ENCODE data around the gene KIR2DL4. TPM values are rescaled to one million over a fixed set of nuclear protein-coding genes. Genes with fewer than 3 reads are reported as not detected.
"Not testable (repeated sequence)": the region's sequence is repeated elsewhere in the genome, so short reads cannot be mapped to it uniquely, and the experiment has no call there.

KIR2DL4 gene
- total RNA-seq, 1 donor from 2014 or later = 0.39 TPM

- DNase-seq (ENCODE audit: low spot score) = no peak
Measured at GRCh38 chr19:54804571-54804970, 1.2 kb downstream of the KIR2DL4 start.

- no peak for DNase-seq (ENCODE audit: low spot score)
Measured at GRCh38 chr19:54805665-54806515, 2.5 kb downstream of the KIR2DL4 start.

GRCh38 chr19:54806516-54806838 lies 3.1 kb downstream of the KIR2DL4 start:
- DNase-seq (ENCODE audit: low spot score) = no peak

GRCh38 chr19:54814571-54814970 lies 11.2 kb downstream of the KIR2DL4 start:
- DNase-seq (ENCODE audit: low spot score) = not testable (repeated sequence)

- not testable (repeated sequence) for DNase-seq (ENCODE audit: low spot score)
Measured at GRCh38 chr19:54816251-54816650, 12.8 kb downstream of the KIR2DL4 start, which contains the start of gene KIR3DL1. TSS of gene KIR3DL1 (plus strand) at chr19:54816468.

- DNase-seq (ENCODE audit: low spot score) = no peak
Measured at GRCh38 chr19:54817670-54818536, 14.5 kb downstream of the KIR2DL4 start.

GRCh38 chr19:54824416-54824815 lies 21.0 kb downstream of the KIR2DL4 start:
- DNase-seq (ENCODE audit: low spot score) = not testable (repeated sequence)

GRCh38 chr19:54825326-54825725 lies 21.9 kb downstream of the KIR2DL4 start:
- not testable (repeated sequence) for DNase-seq (ENCODE audit: low spot score)

GRCh38 chr19:54828064-54828463 lies 24.7 kb downstream of the KIR2DL4 start:
- DNase-seq (ENCODE audit: low spot score) = not testable (repeated sequence)

- not testable (repeated sequence) for DNase-seq (ENCODE audit: low spot score)
Measured at GRCh38 chr19:54832496-54832895, 29.1 kb downstream of the KIR2DL4 start, which contains the start of gene KIR2DS4. TSS of gene KIR2DS4 (plus strand) at chr19:54832676.

- not testable (repeated sequence) for DNase-seq (ENCODE audit: low spot score)
Measured at GRCh38 chr19:54835126-54835525, 31.7 kb downstream of the KIR2DL4 start.

GRCh38 chr19:54837522-54837921 lies 34.1 kb downstream of the KIR2DL4 start:
- DNase-seq (ENCODE audit: low spot score) = not testable (repeated sequence)

GRCh38 chr19:54843171-54843570 lies 39.8 kb downstream of the KIR2DL4 start:
- DNase-seq (ENCODE audit: low spot score) = not testable (repeated sequence)

- DNase-seq (ENCODE audit: low spot score) = not testable (repeated sequence)
Measured at GRCh38 chr19:54850061-54850640, 46.7 kb downstream of the KIR2DL4 start, which contains the start of gene KIR3DL2. TSS of gene KIR3DL2 (plus strand) at chr19:54850443. CDS start at chr19:54850476, 33 bp downstream.

GRCh38 chr19:54850930-54851329 lies 47.5 kb downstream of the KIR2DL4 start:
- no peak for DNase-seq (ENCODE audit: low spot score)

GRCh38 chr19:54851353-54851752 lies 47.9 kb downstream of the KIR2DL4 start:
- DNase-seq (ENCODE audit: low spot score) = no peak

- DNase-seq (ENCODE audit: low spot score) = not testable (repeated sequence)
Measured at GRCh38 chr19:54855241-54855640, 51.8 kb downstream of the KIR2DL4 start.

- not testable (repeated sequence) for DNase-seq (ENCODE audit: low spot score)
Measured at GRCh38 chr19:54858476-54858875, 55.1 kb downstream of the KIR2DL4 start.

- not testable (repeated sequence) for DNase-seq (ENCODE audit: low spot score)
Measured at GRCh38 chr19:54859421-54859820, 56.0 kb downstream of the KIR2DL4 start.

- not testable (repeated sequence) for DNase-seq (ENCODE audit: low spot score)
Measured at GRCh38 chr19:54863459-54863858, 60.0 kb downstream of the KIR2DL4 start.

Data from ureter (tissue), 1 donor.